Loucy (cell line): ENCODE measurements around the gene MLLT10.
A peak's percentile ranks its signal among the peaks of the same experiment; 100 is the strongest.

ENCODE experiments used
- H2AFZ ChIP-seq: fragments of 200-600 bp; sonication (generic); 2 replicates; pipeline ENCODE4 v1.6.0; 2016; ENCODE audit warnings: antibody characterized with exemption, mild to moderate bottlenecking, low read length, moderate library complexity
- H3F3A ChIP-seq: fragments of 200-600 bp; 2 replicates; pipeline ENCODE4 v1.6.0; 2016; ENCODE audit warnings: antibody characterized with exemption, low read depth, mild to moderate bottlenecking
- H3K27me3 ChIP-seq: fragments of 200-600 bp; sonication (generic); 2 replicates; pipeline ENCODE4 v1.6.1; 2014; ENCODE audit warnings: low read length, mild to moderate bottlenecking; ENCODE audit not compliant: insufficient read depth, poor library complexity, severe bottlenecking
- H3K36me3 ChIP-seq: fragments of 200-600 bp; sonication (generic); 2 replicates; pipeline ENCODE4 v1.6.1; 2016; ENCODE audit warnings: low read length; ENCODE audit not compliant: insufficient read depth
- H3K4me1 ChIP-seq: fragments of 200-600 bp; sonication (generic); 2 replicates; pipeline ENCODE4 v1.5.1; 2014; ENCODE audit warnings: low read length, mild to moderate bottlenecking; ENCODE audit not compliant: insufficient read depth, poor library complexity, severe bottlenecking
- H3K4me2 ChIP-seq: fragments of 200-600 bp; sonication (generic); 2 replicates; pipeline ENCODE4 v1.6.0; 2014; ENCODE audit warnings: antibody characterized with exemption, low read length, low read depth, mild to moderate bottlenecking; ENCODE audit not compliant: poor library complexity, severe bottlenecking
- H3K4me3 ChIP-seq: fragments of 200-600 bp; sonication (generic); 2 replicates; pipeline ENCODE4 v1.5.1; 2014; ENCODE audit warnings: low read length, mild to moderate bottlenecking, mixed read lengths; ENCODE audit not compliant: poor library complexity, severe bottlenecking
- H3K79me2 ChIP-seq: fragments of 200-600 bp; sonication (generic); 2 replicates; pipeline ENCODE4 v1.6.1; 2014; ENCODE audit warnings: low read length; ENCODE audit not compliant: insufficient read depth
- H3K9ac ChIP-seq: fragments of 200-600 bp; sonication (generic); 2 replicates; pipeline ENCODE4 v1.6.0; 2014; ENCODE audit warnings: mild to moderate bottlenecking, low read depth, low read length, moderate library complexity; ENCODE audit not compliant: poor library complexity, severe bottlenecking
- H3K9me2 ChIP-seq: fragments of 200-600 bp; sonication (generic); replicated peaks from 2 replicates; pipeline ENCODE4 v1.6.1; 2016; ENCODE audit warnings: low read depth, low read length, mixed read lengths
- H3K9me3 ChIP-seq: fragments of 200-600 bp; sonication (generic); 2 replicates; pipeline ENCODE4 v1.6.1; 2014; ENCODE audit warnings: mild to moderate bottlenecking, antibody characterized with exemption, low read length, low read depth; ENCODE audit not compliant: insufficient read depth
- H4K20me1 ChIP-seq: fragments of 200-600 bp; sonication (generic); 2 replicates; pipeline ENCODE4 v1.6.0; 2014; ENCODE audit warnings: antibody characterized with exemption, low read length, mild to moderate bottlenecking; ENCODE audit not compliant: insufficient read depth, poor library complexity, severe bottlenecking
- EZH2phosphoT487 ChIP-seq: fragments of 200-600 bp; IDR thresholded peaks from 2 replicates; pipeline ENCODE4 v1.6.1; 2018; ENCODE audit warnings: antibody characterized with exemption, mild to moderate bottlenecking, moderate library complexity, borderline replicate concordance
- TF ChIP-seq, protein P1 (sequence below): fragments of 200-600 bp; sonication (generic); conservative IDR thresholded peaks from 2 replicates; pipeline ENCODE4 v1.5.1; 2014; ENCODE audit warnings: mild to moderate bottlenecking, antibody characterized with exemption, low read length

Gene MLLT10

DNA sequence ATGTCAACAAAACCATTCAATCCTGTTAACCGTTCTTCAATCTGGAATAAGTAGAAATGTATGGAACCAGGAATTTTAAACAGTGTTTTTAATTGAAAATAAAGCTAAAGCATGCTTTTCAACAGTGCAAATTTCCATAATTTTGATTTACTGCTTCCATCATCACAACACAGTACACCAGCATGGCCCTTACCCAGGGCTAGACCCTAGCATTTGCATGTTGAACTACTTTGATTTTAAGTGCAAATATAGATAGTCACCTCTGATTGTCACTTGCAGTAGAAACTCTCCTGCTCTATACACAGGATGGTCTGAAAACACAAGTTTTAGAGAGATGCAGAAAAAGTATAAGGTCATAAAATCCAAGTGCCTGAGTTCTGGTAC, 20.6 kb upstream of the MLLT10 start:
- peaks cover 4% of the 10 kb centered on the region for H4K20me1 ChIP-seq

GRCh38 chr10:21514129-21514817, 19.8 kb upstream of the MLLT10 start:
- Histone ChIP-seq H3K4me2 (no peak overlapping the region), H3K27me3 (no peaks in the 10 kb centered on the region), H2AFZ (no peak overlapping the region), H3K36me3 (no peaks in the 10 kb centered on the region), H3K9me2 (no peaks in the 10 kb centered on the region), H3K9ac (no peak overlapping the region), H3F3A (no peaks in the 10 kb centered on the region), H3K9me3 (no peaks in the 10 kb centered on the region), H3K79me2 (peaks cover 33% of the 10 kb centered on the region; the same call in 1 of the 2 replicates), H4K20me1 (peaks cover 4% of the 10 kb centered on the region), H3K4me3 (no peak overlapping the region), H3K4me1 (peaks cover 15% of the 10 kb centered on the region)
- no peak for TF ChIP-seq EZH2phosphoT487
- TF ChIP-seq, protein P1, sequence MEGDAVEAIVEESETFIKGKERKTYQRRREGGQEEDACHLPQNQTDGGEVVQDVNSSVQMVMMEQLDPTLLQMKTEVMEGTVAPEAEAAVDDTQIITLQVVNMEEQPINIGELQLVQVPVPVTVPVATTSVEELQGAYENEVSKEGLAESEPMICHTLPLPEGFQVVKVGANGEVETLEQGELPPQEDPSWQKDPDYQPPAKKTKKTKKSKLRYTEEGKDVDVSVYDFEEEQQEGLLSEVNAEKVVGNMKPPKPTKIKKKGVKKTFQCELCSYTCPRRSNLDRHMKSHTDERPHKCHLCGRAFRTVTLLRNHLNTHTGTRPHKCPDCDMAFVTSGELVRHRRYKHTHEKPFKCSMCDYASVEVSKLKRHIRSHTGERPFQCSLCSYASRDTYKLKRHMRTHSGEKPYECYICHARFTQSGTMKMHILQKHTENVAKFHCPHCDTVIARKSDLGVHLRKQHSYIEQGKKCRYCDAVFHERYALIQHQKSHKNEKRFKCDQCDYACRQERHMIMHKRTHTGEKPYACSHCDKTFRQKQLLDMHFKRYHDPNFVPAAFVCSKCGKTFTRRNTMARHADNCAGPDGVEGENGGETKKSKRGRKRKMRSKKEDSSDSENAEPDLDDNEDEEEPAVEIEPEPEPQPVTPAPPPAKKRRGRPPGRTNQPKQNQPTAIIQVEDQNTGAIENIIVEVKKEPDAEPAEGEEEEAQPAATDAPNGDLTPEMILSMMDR: no peak

More for the DNA sequence above, 20.6 kb upstream of the MLLT10 start:
- TF ChIP-seq, protein P1: no peak
- TF ChIP-seq EZH2phosphoT487: no peak
- H3K27me3 ChIP-seq: no peaks in the 10 kb centered on the region
- H3K4me2 ChIP-seq: peak overlapping the region; percentile 24
- H2AFZ ChIP-seq: no peak overlapping the region
- no peaks in the 10 kb centered on the region for H3K36me3 ChIP-seq
- peaks cover 25% of the 10 kb centered on the region; the same call in 1 of the 2 replicates for H3K79me2 ChIP-seq
- H3K4me3 ChIP-seq: no peak overlapping the region
- peaks cover 7% of the 10 kb centered on the region for H3K4me1 ChIP-seq
- no peak overlapping the region for H3K9ac ChIP-seq
- H3K9me3 ChIP-seq: no peaks in the 10 kb centered on the region
- H3F3A ChIP-seq: no peaks in the 10 kb centered on the region
- no peaks in the 10 kb centered on the region for H3K9me2 ChIP-seq

GRCh38 chr10:21514818-21515351, 19.1 kb upstream of the MLLT10 start:
- peaks cover 4% of the 10 kb centered on the region for H4K20me1 ChIP-seq
- no peaks in the 10 kb centered on the region for H3F3A ChIP-seq
- H3K9ac ChIP-seq: no peak overlapping the region
- TF ChIP-seq, protein P1: no peak
- no peak for TF ChIP-seq EZH2phosphoT487
- H3K79me2 ChIP-seq: peaks cover 33% of the 10 kb centered on the region; the same call in 1 of the 2 replicates
- no peak overlapping the region for H2AFZ ChIP-seq
- H3K4me3 ChIP-seq: no peak overlapping the region
- no peaks in the 10 kb centered on the region for H3K27me3 ChIP-seq
- H3K9me3 ChIP-seq: no peaks in the 10 kb centered on the region
- H3K4me1 ChIP-seq: peaks cover 16% of the 10 kb centered on the region
- H3K4me2 ChIP-seq: peak overlapping the region; percentile 67
- no peaks in the 10 kb centered on the region for H3K36me3 ChIP-seq
- H3K9me2 ChIP-seq: no peaks in the 10 kb centered on the region
